Measurements from ENCODE around the gene OGA.

The OGA gene

GRCh38 chr10:101760510-101760909 lies 57.7 kb downstream of the OGA start:
- TF ChIP-seq ZNF776 (tag by site-specific recombination; IDR thresholded peaks at IDR 0.05; ENCODE audit: borderline replicate concordance) (no peak), ZNF501 (tag by site-specific recombination; IDR thresholded peaks at IDR 0.05) (no peak), ZNF423 (tag by site-specific recombination; IDR thresholded peaks at IDR 0.05) (no peak), ZNF645 (tag by site-specific recombination; IDR thresholded peaks at IDR 0.05) (no peak), ZNF692 (tag by site-specific recombination; IDR thresholded peaks at IDR 0.05) (no peak), BCL11B (tag by site-specific recombination; IDR thresholded peaks at IDR 0.05; ENCODE audit: low read depth) (no peak), ZNF830 (tag by site-specific recombination; IDR thresholded peaks at IDR 0.05; ENCODE audit: low read depth) (no peak), ZNF623 (tag by site-specific recombination; IDR thresholded peaks at IDR 0.05) (no peak), KLF17 (tag by site-specific recombination; IDR thresholded peaks at IDR 0.05) (no peak), ZNF660 (tag by site-specific recombination; IDR thresholded peaks at IDR 0.05) (no peak), SALL2 (tag by site-specific recombination; IDR thresholded peaks at IDR 0.05; ENCODE audit: borderline replicate concordance) (no peak), OSR2 (tag by site-specific recombination; IDR thresholded peaks at IDR 0.05) (no peak), ATF2 (tag by site-specific recombination; IDR thresholded peaks at IDR 0.05; ENCODE audit: low read depth) (no peak), KLF16 (tag by site-specific recombination; IDR thresholded peaks at IDR 0.05) (no peak), ZNF549 (tag by site-specific recombination; IDR thresholded peaks at IDR 0.05) (no peak)
- Histone ChIP-seq H3K27ac (ENCODE audit: extremely low read depth, low read depth, low read length) (no peak overlapping the region), H3K36me3 (ENCODE audit: control insufficient read depth in 2 of 2, insufficient read depth in 1 of 2, low read length in 2 of 2) (no peaks in the 10 kb centered on the region), H3K9me3 (ENCODE audit: control insufficient read depth, insufficient read depth, low read depth, low read length) (no peaks in the 10 kb centered on the region), H3K4me1 (ENCODE audit: control insufficient read depth, insufficient read depth, low read length) (peaks cover 8% of the 10 kb centered on the region), H3K4me3 (ENCODE audit: low read depth, low read length) (no peak overlapping the region)
- POLR2A ChIA-PET = interaction anchor here (0.7 kb wide), 1 partner anchor 56 kb away, joined by 3 read pairs; no protein-coding TSS in a partner anchor
- CTCF ChIA-PET = interaction anchor here (2.4 to 6.5 kb wide), 2 partner anchors 21 to 158 kb away, joined by 7 to 30 read pairs; partner anchors contain the start of gene NPM3

GRCh38 chr10:101759309-101760247 lies 58.7 kb downstream of the OGA start:
- Histone ChIP-seq H3K4me1 (ENCODE audit: control insufficient read depth, insufficient read depth, low read length) (peaks cover 8% of the 10 kb centered on the region), H3K36me3 (ENCODE audit: control insufficient read depth in 2 of 2, insufficient read depth in 1 of 2, low read length in 2 of 2) (no peaks in the 10 kb centered on the region), H3K4me3 (ENCODE audit: low read depth, low read length) (no peak overlapping the region), H3K27ac (ENCODE audit: extremely low read depth, low read depth, low read length) (no peak overlapping the region), H3K9me3 (ENCODE audit: control insufficient read depth, insufficient read depth, low read depth, low read length) (no peaks in the 10 kb centered on the region)
- ChIA-PET POLR2A (interaction anchor here (0.6 kb wide), 1 partner anchor 170 kb away, joined by 3 read pairs; no protein-coding TSS in a partner anchor), CTCF (interaction anchor here (0.6 to 6.5 kb wide), 4 partner anchors 10 to 233 kb away, joined by 3 to 30 read pairs (median 6); partner anchors contain the start of gene NPM3)
- TF ChIP-seq ZNF768 (tag by site-specific recombination; IDR thresholded peaks at IDR 0.05) = no peak
- no peak for TF ChIP-seq KLF17 (tag by site-specific recombination; IDR thresholded peaks at IDR 0.05)
- TF ChIP-seq PRDM4 (tag by site-specific recombination; IDR thresholded peaks at IDR 0.05) = peak; percentile 85
- TF ChIP-seq ZSCAN30 (tag by site-specific recombination; IDR thresholded peaks at IDR 0.05) = no peak
- peak; percentile 41; the same call in 1 of the 2 replicates for TF ChIP-seq IKZF3 (tag by site-specific recombination; IDR thresholded peaks at IDR 0.05)
- peak; percentile 27; the same call in 1 of the 2 replicates for TF ChIP-seq ZNF341 (tag by site-specific recombination; IDR thresholded peaks at IDR 0.05; ENCODE audit: low read depth)
- TF ChIP-seq OSR2 (tag by site-specific recombination; IDR thresholded peaks at IDR 0.05) = peak; percentile 29; the same call in 1 of the 2 replicates
- no peak for TF ChIP-seq ZNF19 (tag by site-specific recombination; IDR thresholded peaks at IDR 0.05; ENCODE audit: low read depth)
- no peak for TF ChIP-seq ZNF473 (tag by site-specific recombination; IDR thresholded peaks at IDR 0.05)
- peak; percentile 82 for TF ChIP-seq FEZF1 (tag by site-specific recombination; IDR thresholded peaks at IDR 0.05)
